Measurements from ENCODE around the gene R3HDML. TPM values are rescaled to one million over a fixed set of nuclear protein-coding genes. Genes with fewer than 3 reads are reported as not detected.

Gene R3HDML
- total and polyA plus RNA-seq, 2 of the 13 experiments (the other 11 are each of a cell fraction or from before 2014, with no cell fraction given) = not detected

- TF ChIP-seq ZBTB20 (CRISPR knock-in tag; IDR thresholded peaks at IDR 0.05; ENCODE audit: borderline replicate concordance, low read depth) (no peak), RFXAP (CRISPR knock-in tag; IDR thresholded peaks at IDR 0.05; ENCODE audit: borderline replicate concordance) (no peak), ZFP36L2 (CRISPR knock-in tag; IDR thresholded peaks at IDR 0.05) (no peak), TFAP4 (IDR thresholded peaks at IDR 0.05; ENCODE audit: borderline replicate concordance, low read depth) (no peak), SKIL (CRISPR knock-in tag; IDR thresholded peaks at IDR 0.05; ENCODE audit: borderline replicate concordance) (no peak), ZNF768 (CRISPR knock-in tag; IDR thresholded peaks at IDR 0.05) (peak; percentile 80; the same call in 1 of the 2 replicates), RFXANK (CRISPR knock-in tag; IDR thresholded peaks at IDR 0.05) (no peak), ZNF441 (CRISPR knock-in tag; IDR thresholded peaks at IDR 0.05; ENCODE audit: borderline replicate concordance) (no peak), ZNF781 (CRISPR knock-in tag; IDR thresholded peaks at IDR 0.05; ENCODE audit: borderline replicate concordance, not compliant biosample characterization) (no peak), ARHGAP35 (CRISPR knock-in tag; IDR thresholded peaks at IDR 0.05; ENCODE audit: borderline replicate concordance) (no peak), HHEX (CRISPR knock-in tag; IDR thresholded peaks at IDR 0.05) (no peak), DNMT1 (CRISPR knock-in tag; IDR thresholded peaks at IDR 0.05) (0 out of 2 replicates have a peak, but pooled peaks have one; percentile 84), ELF3 (CRISPR knock-in tag; IDR thresholded peaks at IDR 0.05) (0 out of 2 replicates have a peak, but pooled peaks have one; percentile 28), RXRA (CRISPR knock-in tag; IDR thresholded peaks at IDR 0.05) (peak; percentile 60; the same call in 1 of the 2 replicates), NFRKB (IDR thresholded peaks at IDR 0.05) (no peak), TFDP1 (CRISPR knock-in tag; IDR thresholded peaks at IDR 0.05; ENCODE audit: borderline replicate concordance) (no peak), DBP (CRISPR knock-in tag; IDR thresholded peaks at IDR 0.05; ENCODE audit: not compliant biosample characterization) (no peak), THAP7 (CRISPR knock-in tag; IDR thresholded peaks at IDR 0.05) (no peak), TSC22D2 (CRISPR knock-in tag; IDR thresholded peaks at IDR 0.05; ENCODE audit: borderline replicate concordance) (0 out of 2 replicates have a peak, but pooled peaks have one; percentile 45), CBX1 (IDR thresholded peaks at IDR 0.05; ENCODE audit: low read depth) (no peak), TRAFD1 (CRISPR knock-in tag; IDR thresholded peaks at IDR 0.05; ENCODE audit: borderline replicate concordance) (no peak), ZBTB38 (CRISPR knock-in tag; IDR thresholded peaks at IDR 0.05) (peak; percentile 97), SP1 (IDR thresholded peaks at IDR 0.05) (no peak), SP1 (CRISPR knock-in tag; IDR thresholded peaks at IDR 0.05) (no peak)
Measured at GRCh38 chr20:44388466-44389023, 51.7 kb downstream of the R3HDML start (continued).

Data from HepG2 (cell line).